Calu3 (cell line): ENCODE data around the gene TIFAB. TPM values are rescaled to one million over a fixed set of nuclear protein-coding genes. Genes with fewer than 3 reads are reported as not detected.

ENCODE experiments used
- BruUV-seq: library from RNA; stranded (reverse); fragments of 400-500 nt; replicated peaks from 2 replicates; lab custom pipeline; 2021; lab: Mats Ljungman, UMichigan
- CTCF ChIA-PET: fragments of 300-600 bp; sonication (Branson Sonifier 250); formaldehyde crosslinking; loops from one replicate; lab custom pipeline; 2022; ENCODE audit warnings: antibody characterized with exemption; lab: Charles Lee
- DNase-seq: peaks from one replicate; pipeline ENCODE4 v3.0.0; 2022
- H3K27ac Mint-ChIP-seq: one replicate; pipeline ENCODE4 v1.8.0; 2022; ENCODE audit warnings: mixed read lengths; ENCODE audit not compliant: unreplicated experiment
- H3K27me3 Mint-ChIP-seq: one replicate; pipeline ENCODE4 v1.8.0; 2022; ENCODE audit warnings: mixed read lengths; ENCODE audit not compliant: unreplicated experiment
- H3K36me3 Mint-ChIP-seq: one replicate; pipeline ENCODE4 v1.8.0; 2022; ENCODE audit warnings: mild to moderate bottlenecking, moderate library complexity, mixed read lengths; ENCODE audit not compliant: insufficient read depth, unreplicated experiment
- H3K4me1 Mint-ChIP-seq: one replicate; pipeline ENCODE4 v1.8.0; 2022; ENCODE audit warnings: mild to moderate bottlenecking, low read depth, mixed read lengths; ENCODE audit not compliant: unreplicated experiment
- H3K4me3 Mint-ChIP-seq: one replicate; pipeline ENCODE4 v1.8.0; 2022; ENCODE audit warnings: mild to moderate bottlenecking, low read depth, moderate library complexity, mixed read lengths; ENCODE audit not compliant: unreplicated experiment
- H3K9me3 Mint-ChIP-seq: one replicate; pipeline ENCODE4 v1.8.0; 2022; ENCODE audit warnings: low read depth, mixed read lengths; ENCODE audit not compliant: unreplicated experiment
- intact Hi-C: fragments of 100-400 bp; cut with micrococcal nuclease; formaldehyde crosslinking; loops from one replicate; pipeline ENCODE4 v1.10.0; 2022; ENCODE audit not compliant: unreplicated experiment
- total RNA-seq: library from RNA; stranded (reverse); gene quantifications from 2 replicates; pipeline ENCODE4 v1.2.3, GENCODE V29; 2022
- TF ChIP-seq, protein P1 (sequence below): fragments of 200-600 bp; IDR thresholded peaks from one replicate; pipeline ENCODE4 v1.8.0; 2022; ENCODE audit warnings: antibody characterized with exemption; ENCODE audit not compliant: unreplicated experiment

The TIFAB gene
- total RNA-seq, 1 experiment from 2014 or later, result not detected

GRCh38 chr5:135400866-135401265 is 51.3 kb downstream of the TIFAB start:
- intact Hi-C loops, result no loop called here
- H3K27ac Mint-ChIP-seq, result no peak overlapping the region

GRCh38 chr5:135399794-135400542 is 52.2 kb downstream of the TIFAB start:
- Mint-ChIP-seq H3K4me1 (peaks cover 47% of the 10 kb centered on the region), H3K27ac (peak overlapping the region; percentile 69), H3K36me3 (peaks cover 41% of the 10 kb centered on the region), H3K4me3 (peak overlapping the region; percentile 91), H3K9me3 (no peaks in the 10 kb centered on the region), H3K27me3 (no peaks in the 10 kb centered on the region)
- CTCF ChIA-PET, result interaction anchor here (0.9 to 1.2 kb wide), 2 partner anchors 26 to 268 kb away, joined by 3 to 4 read pairs; no protein-coding TSS in a partner anchor
- intact Hi-C loops, result no loop called here
- BruUV-seq, result no TSS peak
- DNase-seq, result no peak
- TF ChIP-seq, protein P1, sequence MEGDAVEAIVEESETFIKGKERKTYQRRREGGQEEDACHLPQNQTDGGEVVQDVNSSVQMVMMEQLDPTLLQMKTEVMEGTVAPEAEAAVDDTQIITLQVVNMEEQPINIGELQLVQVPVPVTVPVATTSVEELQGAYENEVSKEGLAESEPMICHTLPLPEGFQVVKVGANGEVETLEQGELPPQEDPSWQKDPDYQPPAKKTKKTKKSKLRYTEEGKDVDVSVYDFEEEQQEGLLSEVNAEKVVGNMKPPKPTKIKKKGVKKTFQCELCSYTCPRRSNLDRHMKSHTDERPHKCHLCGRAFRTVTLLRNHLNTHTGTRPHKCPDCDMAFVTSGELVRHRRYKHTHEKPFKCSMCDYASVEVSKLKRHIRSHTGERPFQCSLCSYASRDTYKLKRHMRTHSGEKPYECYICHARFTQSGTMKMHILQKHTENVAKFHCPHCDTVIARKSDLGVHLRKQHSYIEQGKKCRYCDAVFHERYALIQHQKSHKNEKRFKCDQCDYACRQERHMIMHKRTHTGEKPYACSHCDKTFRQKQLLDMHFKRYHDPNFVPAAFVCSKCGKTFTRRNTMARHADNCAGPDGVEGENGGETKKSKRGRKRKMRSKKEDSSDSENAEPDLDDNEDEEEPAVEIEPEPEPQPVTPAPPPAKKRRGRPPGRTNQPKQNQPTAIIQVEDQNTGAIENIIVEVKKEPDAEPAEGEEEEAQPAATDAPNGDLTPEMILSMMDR, result no peak

More at GRCh38 chr5:135400866-135401265, 51.3 kb downstream of the TIFAB start:
- H3K9me3 Mint-ChIP-seq, result no peaks in the 10 kb centered on the region
- CTCF ChIA-PET, result interaction anchor here (0.9 to 1.2 kb wide), 2 partner anchors 25 to 267 kb away, joined by 3 to 4 read pairs; no protein-coding TSS in a partner anchor
- no peak for DNase-seq
- peaks cover 41% of the 10 kb centered on the region for H3K36me3 Mint-ChIP-seq
- TF ChIP-seq, protein P1, result no peak
- no peak overlapping the region for H3K4me3 Mint-ChIP-seq
- H3K4me1 Mint-ChIP-seq, result peaks cover 38% of the 10 kb centered on the region
- BruUV-seq, result no TSS peak
- no peaks in the 10 kb centered on the region for H3K27me3 Mint-ChIP-seq

GRCh38 chr5:135398855-135399793 is 53.0 kb downstream of the TIFAB start, which contains the start of gene MACROH2A1:
TSS of gene MACROH2A1 (minus strand) at chr5:135399231. CDS start at chr5:135389093, 10,138 bp downstream.
- Mint-ChIP-seq H3K27ac (peak within 1 kb of the TSS; percentile 69), H3K4me3 (peak within 1 kb of the TSS; percentile 91), H3K36me3 (peaks cover 41% of the 10 kb centered on the region), H3K27me3 (no peaks in the 10 kb centered on the region), H3K4me1 (peaks cover 55% of the 10 kb centered on the region), H3K9me3 (no peaks in the 10 kb centered on the region)
- TF ChIP-seq, protein P1, result no peak
- intact Hi-C loops, result no loop called here
- DNase-seq, result peak; percentile 92
- BruUV-seq, result TSS peak; percentile 87
- CTCF ChIA-PET, result interaction anchor here (0.6 kb wide), 1 partner anchor 766 kb away, joined by 5 read pairs; no protein-coding TSS in a partner anchor
